GM23338 (cell line): Measurements from ENCODE around the gene RASGRP3. TPM values are rescaled to one million over a fixed set of nuclear protein-coding genes. Genes with fewer than 3 reads are reported as not detected.

ENCODE experiments used
- CTCF ChIP-seq, 2 experiments: fragments of 200-600 bp in 1 of 2; sonication (generic) in 1 of 2; conservative IDR thresholded peaks; 2 replicates each; pipeline versions ENCODE4 v1.5.1 to v1.6.1; 2016 to 2017; ENCODE audit warnings: antibody characterized with exemption in 2 of 2, low read depth in 2 of 2, mild to moderate bottlenecking in 2 of 2, moderate library complexity in 1 of 2
- EZH2 ChIP-seq: fragments of 200-600 bp; sonication (generic); IDR thresholded peaks from one replicate; pipeline ENCODE4 v1.8.0; 2017; ENCODE audit warnings: antibody characterized with exemption, mild to moderate bottlenecking, low read depth; ENCODE audit not compliant: unreplicated experiment
- EZH2phosphoT487 ChIP-seq: fragments of 200-600 bp; sonication (generic); IDR thresholded peaks from one replicate; pipeline ENCODE4 v1.8.1; 2018; ENCODE audit warnings: antibody characterized with exemption; ENCODE audit not compliant: unreplicated experiment
- JUNB ChIP-seq: IDR thresholded peaks from one replicate; pipeline ENCODE4 v1.6.1; 2016; ENCODE audit warnings: antibody characterized with exemption; ENCODE audit not compliant: unreplicated experiment
- NANOG ChIP-seq: IDR thresholded peaks from 2 replicates; pipeline ENCODE4 v1.6.1; 2016; ENCODE audit warnings: antibody characterized with exemption, borderline replicate concordance
- POLR2AphosphoS5 ChIP-seq: IDR thresholded peaks from 2 replicates; pipeline ENCODE4 v1.6.1; 2016; ENCODE audit warnings: antibody characterized with exemption, low read depth
- STAT1 ChIP-seq: IDR thresholded peaks from one replicate; pipeline ENCODE4 v1.6.1; 2016; ENCODE audit warnings: antibody characterized with exemption; ENCODE audit not compliant: unreplicated experiment
- ZNF331 ChIP-seq: fragments of 250-450 bp; sonication (Bioruptor Pico); IDR thresholded peaks from 2 replicates; pipeline ENCODE4 v1.5.0; 2020; ENCODE audit warnings: low read depth, mild to moderate bottlenecking, moderate library complexity
- ZNF462 ChIP-seq: fragments of 250-450 bp; sonication (Bioruptor Pico); IDR thresholded peaks from 2 replicates; pipeline ENCODE4 v1.5.0; 2020; ENCODE audit warnings: mild to moderate bottlenecking, moderate library complexity
- polyA plus RNA-seq: library from polyadenylated mRNA; unstranded; fragments of >200 nt; fragmentation: Nextera tagmentation; extraction: Ambion mirVana; gene quantifications from 2 replicates; pipeline ENCODE4 v1.2.1, GENCODE V29; 2016
- total RNA-seq: library from RNA; depleted of rRNA; stranded (reverse); fragments of >200 nt; shearing (Covaris generic); gene quantifications from 2 replicates; pipeline ENCODE4 v1.2.3, GENCODE V29; 2014
- TF ChIP-seq, protein P1 (sequence below): IDR thresholded peaks from 2 replicates; pipeline ENCODE4 v1.6.1; 2016; ENCODE audit warnings: antibody characterized with exemption

RASGRP3 gene
- total and polyA plus RNA-seq, 2 experiments from 2014 or later: 0.19 to 0.69 TPM

DNA sequence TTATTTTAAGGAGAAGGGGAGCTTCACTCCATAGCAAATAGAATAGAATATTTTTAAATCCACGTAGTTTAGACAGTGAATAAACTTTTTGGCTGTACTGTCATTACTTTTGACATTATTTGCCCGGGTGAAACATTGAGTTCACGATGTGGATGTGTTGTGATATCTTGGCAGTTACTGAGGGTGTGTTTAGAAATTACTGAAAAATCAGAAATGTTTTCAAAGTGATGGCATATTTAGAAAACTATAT lies 123.4 kb downstream of the RASGRP3 start (continued):
- TF ChIP-seq ZNF462 (CRISPR knock-in tag) (no peak), JUNB (no peak), POLR2AphosphoS5 (no peak), STAT1 (no peak), NANOG (no peak), ZNF331 (CRISPR knock-in tag) (no peak), EZH2 (no peak), EZH2phosphoT487 (no peak), CTCF (conservative IDR thresholded peaks at IDR 0.05; ENCODE audit: low read depth in 2 of 2) (no peak)
- TF ChIP-seq, protein P1, sequence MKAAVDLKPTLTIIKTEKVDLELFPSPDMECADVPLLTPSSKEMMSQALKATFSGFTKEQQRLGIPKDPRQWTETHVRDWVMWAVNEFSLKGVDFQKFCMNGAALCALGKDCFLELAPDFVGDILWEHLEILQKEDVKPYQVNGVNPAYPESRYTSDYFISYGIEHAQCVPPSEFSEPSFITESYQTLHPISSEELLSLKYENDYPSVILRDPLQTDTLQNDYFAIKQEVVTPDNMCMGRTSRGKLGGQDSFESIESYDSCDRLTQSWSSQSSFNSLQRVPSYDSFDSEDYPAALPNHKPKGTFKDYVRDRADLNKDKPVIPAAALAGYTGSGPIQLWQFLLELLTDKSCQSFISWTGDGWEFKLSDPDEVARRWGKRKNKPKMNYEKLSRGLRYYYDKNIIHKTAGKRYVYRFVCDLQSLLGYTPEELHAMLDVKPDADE: no peak
